Measurements from ENCODE around the gene RIC8A. TPM values are rescaled to one million over a fixed set of nuclear protein-coding genes. Genes with fewer than 3 reads are reported as not detected.

The RIC8A gene
- total and polyA plus RNA-seq, 3 donors from 2014 or later: 104 to 132 (median 108) TPM

- WGBS, 2 donors: 88 to 97% methylated on average over 4 of the region's 4 CpGs
- Histone ChIP-seq H3K9me3 (no peaks in the 10 kb centered on the region), H3K4me1 (no peaks in the 10 kb centered on the region), H3K27me3 (no peaks in the 10 kb centered on the region), H3K27ac (no peak overlapping the region), H3K4me3 (no peak overlapping the region), H3K36me3 (ENCODE audit: low read depth, missing control alignments) (no peaks in the 10 kb centered on the region)
- no peak for TF ChIP-seq POLR2A (IDR thresholded peaks at IDR 0.05)
- no peak for TF ChIP-seq CTCF (IDR thresholded peaks at IDR 0.05)
- DNase-seq: no peak
- intact Hi-C loops (cut with DNase I; ENCODE audit: low total_unique reads): no loop called here
Measured at GRCh38 chr11:261624-262023, 54.1 kb downstream of the RIC8A start.

Other genes with a start within 250 kb of the RIC8A start
- gene SCGB1C1, start 14.6 kb upstream of the RIC8A start, total RNA-seq: not detected
- not detected for gene SCGB1C1, start 14.6 kb upstream of the RIC8A start, polyA plus RNA-seq (ENCODE audit: insufficient read depth, low read depth, low replicate concordance)
- 10 to 100 TPM; 43.7 to 47.5 TPM for gene BET1L, start 309 bp upstream of the RIC8A start, total RNA-seq
- 79.9 TPM for gene BET1L, start 309 bp upstream of the RIC8A start, polyA plus RNA-seq (ENCODE audit: insufficient read depth, low read depth, low replicate concordance)
- gene SIRT3, start 28.6 kb downstream of the RIC8A start, total RNA-seq: 10 to 100 TPM; 31.7 to 43.6 TPM
- 57.0 TPM for gene SIRT3, start 28.6 kb downstream of the RIC8A start, polyA plus RNA-seq (ENCODE audit: insufficient read depth, low read depth, low replicate concordance)
- 100 to 1,000 TPM; 128 to 180 TPM for gene PSMD13, start 29.3 kb downstream of the RIC8A start, total RNA-seq
- gene PSMD13, start 29.3 kb downstream of the RIC8A start, polyA plus RNA-seq (ENCODE audit: insufficient read depth, low read depth, low replicate concordance): 133 TPM
- gene NLRP6, start 70.7 kb downstream of the RIC8A start, total RNA-seq: 1 to 10 TPM in 1 of 2 donors, under 1 TPM in 1; 0.31 to 2.4 TPM
- gene NLRP6, start 70.7 kb downstream of the RIC8A start, polyA plus RNA-seq (ENCODE audit: insufficient read depth, low read depth, low replicate concordance): 0.26 TPM
- 10 to 100 TPM; 26.5 to 32.5 TPM for gene PGGHG, start 81.4 kb downstream of the RIC8A start, total RNA-seq
- gene PGGHG, start 81.4 kb downstream of the RIC8A start, polyA plus RNA-seq (ENCODE audit: insufficient read depth, low read depth, low replicate concordance): 8.2 TPM
- not detected for gene IFITM5, start 91.8 kb downstream of the RIC8A start, total RNA-seq
- not detected for gene IFITM5, start 91.8 kb downstream of the RIC8A start, polyA plus RNA-seq (ENCODE audit: insufficient read depth, low read depth, low replicate concordance)
- 100 to 1,000 TPM; 119 to 169 TPM for gene IFITM2, start 100.1 kb downstream of the RIC8A start, total RNA-seq
- 283 TPM for gene IFITM2, start 100.1 kb downstream of the RIC8A start, polyA plus RNA-seq (ENCODE audit: insufficient read depth, low read depth, low replicate concordance)
- 10 to 100 TPM; 63.1 to 93.3 TPM for gene IFITM1, start 106.3 kb downstream of the RIC8A start, total RNA-seq
- gene IFITM1, start 106.3 kb downstream of the RIC8A start, polyA plus RNA-seq (ENCODE audit: insufficient read depth, low read depth, low replicate concordance): 146 TPM
- 100 to 1,000 TPM; 256 to 459 TPM for gene IFITM3, start 113.2 kb downstream of the RIC8A start, total RNA-seq
- gene IFITM3, start 113.2 kb downstream of the RIC8A start, polyA plus RNA-seq (ENCODE audit: insufficient read depth, low read depth, low replicate concordance): 717 TPM
- 10 to 100 TPM in 1 of 2 donors, 1 to 10 TPM in 1; 7.2 to 10.1 TPM for gene B4GALNT4, start 161.8 kb downstream of the RIC8A start, total RNA-seq
- gene B4GALNT4, start 161.8 kb downstream of the RIC8A start, polyA plus RNA-seq (ENCODE audit: insufficient read depth, low read depth, low replicate concordance): 4.3 TPM
- 1 to 10 TPM; 1.6 to 3.1 TPM for gene PKP3, start 186.5 kb downstream of the RIC8A start, total RNA-seq
- gene PKP3, start 186.5 kb downstream of the RIC8A start, polyA plus RNA-seq (ENCODE audit: insufficient read depth, low read depth, low replicate concordance): 1.2 TPM
- gene SIGIRR, start 207.3 kb downstream of the RIC8A start, total RNA-seq: 10 to 100 TPM; 39.3 to 43.8 TPM
- 35.5 TPM for gene SIGIRR, start 207.3 kb downstream of the RIC8A start, polyA plus RNA-seq (ENCODE audit: insufficient read depth, low read depth, low replicate concordance)
- 1 to 10 TPM; 1.9 to 2.9 TPM for gene ANO9, start 234.3 kb downstream of the RIC8A start, total RNA-seq
- 1.6 TPM for gene ANO9, start 234.3 kb downstream of the RIC8A start, polyA plus RNA-seq (ENCODE audit: insufficient read depth, low read depth, low replicate concordance)
- gene PTDSS2, start 242.6 kb downstream of the RIC8A start, total RNA-seq: 100 to 1,000 TPM; 107 to 160 TPM
- gene PTDSS2, start 242.6 kb downstream of the RIC8A start, polyA plus RNA-seq (ENCODE audit: insufficient read depth, low read depth, low replicate concordance): 116 TPM